ENCODE data around the gene PPP1R9B. TPM values are rescaled to one million over a fixed set of nuclear protein-coding genes. Genes with fewer than 3 reads are reported as not detected.

PPP1R9B gene
- total RNA-seq, 1 experiment from 2014 or later: 9.5 TPM

DNA sequence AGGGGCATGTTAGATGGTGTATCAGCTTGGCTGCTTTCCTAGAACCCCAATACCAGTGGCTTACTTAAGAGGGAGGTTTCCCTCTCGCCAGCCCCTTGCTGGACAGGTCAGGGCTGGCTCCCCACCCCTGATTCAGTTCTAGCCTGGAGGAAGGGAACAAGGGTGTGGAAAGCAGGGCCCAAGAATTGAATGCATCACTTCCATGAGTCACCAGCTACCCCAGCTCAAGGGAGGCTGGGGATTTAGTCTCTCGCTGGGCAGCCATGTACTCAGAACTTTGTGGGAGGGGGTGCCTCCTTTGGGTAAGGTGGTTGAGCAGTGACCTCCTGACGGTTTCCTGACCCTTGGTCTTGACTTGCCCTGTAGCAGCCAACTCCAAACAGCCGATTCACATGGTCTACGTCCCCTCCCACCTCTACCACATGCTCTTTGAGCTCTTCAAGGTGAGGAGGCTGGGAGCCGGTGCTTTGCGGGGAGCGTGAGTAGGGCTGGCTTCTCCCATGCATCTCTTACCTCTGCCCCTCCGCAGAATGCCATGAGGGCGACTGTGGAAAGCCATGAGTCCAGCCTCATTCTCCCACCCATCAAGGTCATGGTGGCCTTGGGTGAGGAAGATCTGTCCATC lies 42.6 kb downstream of the PPP1R9B start:
- DNase-seq (ENCODE audit: low read depth): peak; percentile 52

DNA sequence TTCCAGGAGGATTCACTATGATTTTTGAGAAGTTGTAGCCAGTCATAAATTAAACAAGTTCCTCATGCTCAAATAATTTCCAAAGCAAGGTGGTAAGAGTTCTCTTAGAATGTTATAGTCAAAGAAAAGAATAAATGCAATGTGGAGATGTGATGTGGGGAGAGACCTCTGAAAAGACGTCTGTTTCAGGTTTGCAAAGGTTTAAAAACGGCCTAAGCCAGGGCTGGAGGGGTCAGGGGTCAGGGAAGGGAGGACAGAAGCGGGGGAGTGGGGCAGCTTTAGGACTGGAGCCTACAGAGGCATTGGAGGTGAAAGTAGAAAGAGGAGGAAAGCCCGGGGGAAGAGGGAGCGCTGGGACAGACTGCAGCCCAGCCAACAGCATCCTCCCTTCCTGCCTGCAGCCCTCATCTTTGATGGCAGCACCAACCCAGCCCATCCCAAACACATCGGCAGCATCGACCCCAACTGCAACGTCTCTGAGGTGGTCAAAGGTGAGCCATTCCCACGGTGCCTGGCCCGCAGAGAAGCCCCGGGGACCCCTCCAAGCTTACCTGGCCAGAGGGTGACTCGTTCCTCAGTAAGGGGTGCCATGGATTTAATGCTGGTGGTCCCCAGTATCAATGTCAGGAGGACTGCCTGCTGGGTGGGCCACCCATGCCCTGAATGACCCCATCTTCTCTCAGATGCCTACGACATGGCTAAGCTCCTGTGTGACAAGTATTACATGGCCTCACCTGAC lies 43.9 kb downstream of the PPP1R9B start:
- DNase-seq (ENCODE audit: low read depth): no peak

DNA sequence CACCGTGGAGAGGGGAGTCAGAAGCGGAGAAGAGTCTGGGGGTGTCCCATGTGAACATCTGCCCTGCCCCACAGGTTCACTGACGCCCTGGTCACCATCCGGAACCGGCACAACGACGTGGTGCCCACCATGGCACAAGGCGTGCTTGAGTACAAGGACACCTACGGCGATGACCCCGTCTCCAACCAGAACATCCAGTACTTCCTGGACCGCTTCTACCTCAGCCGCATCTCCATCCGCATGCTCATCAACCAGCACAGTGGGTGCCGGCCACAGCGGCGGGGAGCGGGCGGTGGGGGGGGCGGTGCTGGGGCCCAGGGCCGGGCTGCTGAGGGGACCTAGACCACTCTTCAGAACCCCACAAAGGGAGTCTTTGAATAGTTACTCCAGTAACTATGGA lies 44.7 kb downstream of the PPP1R9B start:
- DNase-seq (ENCODE audit: low read depth): no peak

DNA sequence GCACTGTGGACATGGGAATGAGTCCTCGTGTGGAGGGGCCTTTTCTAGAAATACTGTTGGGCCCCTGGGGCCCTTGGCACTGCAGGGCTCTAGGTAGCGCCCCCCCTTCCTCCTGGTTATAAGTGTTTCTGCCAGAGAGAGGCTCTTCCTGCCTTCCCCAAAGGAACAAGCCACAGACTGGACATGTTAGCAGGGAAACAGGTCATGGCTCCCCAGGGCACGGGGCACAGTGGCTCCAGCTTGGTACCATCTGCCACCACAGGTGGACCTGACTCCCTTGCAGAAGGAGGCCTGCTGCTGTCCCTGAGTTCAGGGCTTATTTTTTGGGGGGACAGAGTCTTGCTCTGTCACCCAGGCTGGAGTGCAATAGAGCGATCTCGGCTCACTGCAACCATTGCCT lies 46.5 kb downstream of the PPP1R9B start:
- DNase-seq (ENCODE audit: low read depth): no peak

DNA sequence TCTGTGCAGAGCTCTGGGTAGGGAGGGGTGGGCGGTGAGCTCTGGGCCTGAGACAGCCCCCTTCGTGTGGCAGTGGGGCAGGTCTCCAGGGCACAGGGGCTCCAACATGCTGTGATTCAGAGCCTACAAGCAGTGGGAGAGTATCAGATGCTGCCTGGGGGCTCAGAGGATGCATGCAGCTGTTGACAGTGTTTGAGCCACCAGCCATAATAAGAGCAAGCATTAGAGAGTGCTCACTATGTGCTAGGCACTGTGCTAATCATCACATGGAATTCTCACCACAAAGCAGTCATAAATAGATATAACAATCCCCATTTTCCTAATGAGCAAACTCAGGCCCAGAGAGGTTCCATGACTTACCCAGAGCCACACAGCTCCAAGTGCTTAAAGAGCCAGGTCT lies 47.2 kb downstream of the PPP1R9B start:
- no peak for DNase-seq (ENCODE audit: low read depth)

DNA sequence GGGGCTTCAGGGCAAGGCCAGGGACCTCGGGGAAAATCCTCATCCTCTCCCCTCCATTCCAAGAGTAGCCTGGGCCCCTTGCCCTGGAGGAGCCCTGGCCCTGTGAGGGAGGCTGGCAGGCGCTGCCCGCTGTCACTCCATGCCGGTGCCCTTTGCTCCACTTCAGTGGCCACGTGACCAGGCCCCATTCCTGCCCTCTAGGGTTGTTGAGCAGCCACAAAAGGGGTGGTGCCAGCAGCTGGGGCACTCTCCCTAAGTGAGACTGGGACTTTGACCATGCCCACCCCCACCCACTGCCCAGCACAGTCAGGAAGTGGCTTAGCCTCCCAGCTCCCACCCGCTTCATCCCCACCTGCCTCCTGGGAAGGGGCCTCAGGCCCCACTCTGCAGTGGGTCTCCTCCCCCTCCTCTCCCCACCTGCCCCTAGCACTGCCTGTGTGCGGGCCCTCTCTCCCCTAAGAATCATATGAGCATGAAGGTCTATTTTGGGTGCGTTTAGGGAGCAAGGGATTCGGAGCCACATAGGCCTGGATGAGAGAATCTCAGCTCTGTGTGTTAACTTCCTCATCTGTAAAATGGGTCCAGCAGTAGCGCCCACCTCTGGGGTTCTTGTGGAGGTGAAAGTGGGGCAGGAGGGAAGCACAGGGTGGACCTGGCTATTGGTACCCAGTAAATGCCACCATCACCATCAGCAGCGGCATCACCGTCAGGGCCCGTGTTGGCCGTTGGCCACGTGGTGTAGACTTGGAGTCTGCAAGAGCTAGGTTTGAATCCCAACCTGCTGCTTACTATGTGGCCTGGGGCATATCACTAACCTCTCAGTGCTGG lies 48.1 kb downstream of the PPP1R9B start:
- DNase-seq (ENCODE audit: low read depth): peak; percentile 23

GRCh38 chr17:50101346-50102163 lies 48.9 kb downstream of the PPP1R9B start:
- no peak for DNase-seq (ENCODE audit: low read depth)

DNA sequence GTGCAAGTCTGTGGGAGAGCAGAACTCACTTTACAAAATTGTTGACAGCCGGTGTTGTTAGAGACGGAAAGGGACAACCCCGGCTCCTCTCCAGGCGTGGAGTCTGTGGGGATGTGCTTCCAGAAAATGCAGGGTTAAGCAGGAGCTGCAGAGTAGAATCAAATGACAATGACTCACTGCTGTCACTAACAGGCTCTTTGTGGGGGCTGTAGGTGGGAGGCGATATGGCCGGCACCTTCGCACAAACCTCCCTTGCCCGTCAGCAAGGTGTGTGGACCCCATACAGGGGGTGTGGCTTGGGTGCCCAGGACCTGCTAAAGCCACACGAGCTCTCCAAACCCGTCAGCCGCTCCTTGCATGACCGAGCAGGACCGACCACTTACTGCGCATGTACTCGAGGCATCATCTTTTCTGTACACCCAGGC lies 49.5 kb downstream of the PPP1R9B start:
- no peak for DNase-seq (ENCODE audit: low read depth)

DNA sequence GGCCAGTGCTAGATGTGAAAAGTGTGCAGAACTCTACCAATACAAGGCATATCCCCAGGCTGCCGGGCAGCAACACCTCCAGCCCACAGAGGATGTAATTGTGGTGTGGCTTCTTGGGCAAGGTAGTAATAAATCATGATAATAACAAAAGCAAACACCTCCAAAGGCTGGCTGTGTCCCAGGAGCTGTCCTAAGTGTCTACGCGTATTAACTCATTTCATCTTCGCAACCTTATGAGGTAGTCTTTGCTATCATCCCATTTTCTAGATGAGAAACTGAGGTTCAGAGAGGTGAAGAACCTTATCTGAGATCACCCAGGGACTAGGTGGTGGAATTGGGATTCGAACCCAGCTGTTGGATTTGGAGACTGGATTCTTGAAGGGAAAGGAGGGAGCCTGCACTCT lies 50.0 kb downstream of the PPP1R9B start:
- no peak for DNase-seq (ENCODE audit: low read depth)

DNA sequence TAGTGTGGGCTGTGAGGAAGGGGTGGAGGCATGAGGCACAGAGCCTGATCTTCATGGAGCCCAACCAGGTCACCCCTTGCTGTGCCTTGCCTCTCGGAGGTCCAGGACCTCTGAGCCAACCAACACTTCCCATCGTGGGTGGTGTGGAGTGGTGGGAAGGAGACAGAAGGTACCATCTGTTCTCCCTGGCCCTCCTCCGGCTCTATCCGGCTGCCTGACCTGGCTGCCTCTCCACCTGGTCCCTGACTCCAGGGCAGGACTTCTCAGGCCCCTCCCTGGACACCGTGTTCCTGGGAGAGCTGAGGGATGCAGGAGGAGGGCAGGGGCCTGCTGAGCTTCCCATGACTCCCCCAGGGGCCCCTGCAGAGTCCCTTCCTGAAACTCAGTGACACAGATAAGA lies 51.5 kb downstream of the PPP1R9B start:
- no peak for DNase-seq (ENCODE audit: low read depth)

- DNase-seq (ENCODE audit: low read depth): no peak
Observed at GRCh38 chr17:50098583-50098982, 51.9 kb downstream of the PPP1R9B start.

GRCh38 chr17:50097926-50098325 lies 52.6 kb downstream of the PPP1R9B start:
- no peak for DNase-seq (ENCODE audit: low read depth)

DNA sequence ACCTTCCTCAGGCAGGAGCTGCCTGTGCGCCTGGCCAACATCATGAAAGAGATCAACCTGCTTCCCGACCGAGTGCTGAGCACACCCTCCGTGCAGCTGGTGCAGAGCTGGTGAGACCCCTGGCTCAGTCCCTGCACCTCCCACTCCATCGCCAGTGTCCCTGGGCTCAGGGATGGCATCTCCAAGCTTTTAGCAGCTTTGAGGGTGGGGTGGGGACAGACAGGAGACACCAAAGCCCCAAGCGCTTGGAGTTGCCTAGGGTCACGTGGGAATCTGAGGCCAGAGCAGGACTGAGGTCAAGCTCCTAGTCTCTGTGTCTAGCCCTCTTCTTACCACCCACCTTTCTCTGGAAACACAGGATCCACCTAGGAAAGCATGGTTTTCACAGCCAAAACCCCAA lies 53.0 kb downstream of the PPP1R9B start:
- DNase-seq (ENCODE audit: low read depth): no peak

DNA sequence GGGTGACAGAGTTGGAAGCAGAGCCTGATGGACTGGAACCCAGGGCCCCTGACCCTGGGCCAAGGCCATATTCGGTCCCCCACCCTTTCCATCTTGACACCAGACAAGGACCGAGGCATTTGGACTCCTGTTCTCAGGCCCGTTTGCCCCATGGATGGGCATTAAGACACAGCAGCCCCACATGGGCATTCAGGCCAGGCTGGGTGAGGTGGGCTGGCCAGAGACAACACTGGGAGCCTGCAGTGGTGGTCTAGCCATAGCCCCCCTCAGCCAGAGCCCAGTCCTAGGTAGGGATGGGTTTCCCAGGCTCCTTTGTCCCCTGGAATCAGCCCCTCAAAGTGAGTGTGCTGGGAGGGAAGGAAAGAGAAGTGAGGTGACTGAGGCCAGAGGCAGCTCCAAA lies 53.7 kb downstream of the PPP1R9B start:
- DNase-seq (ENCODE audit: low read depth): no peak

DNA sequence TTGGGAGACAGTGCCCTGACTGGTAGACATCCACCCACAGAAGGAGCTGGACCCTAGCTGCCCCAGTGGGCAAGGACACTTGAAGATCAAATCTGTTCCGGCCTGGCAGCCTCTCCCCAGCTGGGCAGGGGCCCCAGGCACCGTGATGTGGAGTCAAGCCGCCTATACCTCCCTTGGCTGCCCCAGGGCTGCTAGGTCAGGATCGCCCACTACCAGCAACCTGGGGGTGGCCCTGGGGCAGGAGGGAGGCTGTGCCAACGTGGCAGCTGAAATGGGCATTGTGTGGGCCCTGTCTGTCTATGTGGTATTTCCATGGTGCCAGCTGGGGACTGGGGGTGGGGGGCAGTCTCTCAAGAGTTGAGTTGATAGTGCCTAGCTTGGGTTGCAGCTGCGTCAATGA lies 54.4 kb downstream of the PPP1R9B start:
- no peak for DNase-seq (ENCODE audit: low read depth)

GRCh38 chr17:50095626-50096037 lies 54.8 kb downstream of the PPP1R9B start:
- no peak for DNase-seq (ENCODE audit: low read depth)

DNA sequence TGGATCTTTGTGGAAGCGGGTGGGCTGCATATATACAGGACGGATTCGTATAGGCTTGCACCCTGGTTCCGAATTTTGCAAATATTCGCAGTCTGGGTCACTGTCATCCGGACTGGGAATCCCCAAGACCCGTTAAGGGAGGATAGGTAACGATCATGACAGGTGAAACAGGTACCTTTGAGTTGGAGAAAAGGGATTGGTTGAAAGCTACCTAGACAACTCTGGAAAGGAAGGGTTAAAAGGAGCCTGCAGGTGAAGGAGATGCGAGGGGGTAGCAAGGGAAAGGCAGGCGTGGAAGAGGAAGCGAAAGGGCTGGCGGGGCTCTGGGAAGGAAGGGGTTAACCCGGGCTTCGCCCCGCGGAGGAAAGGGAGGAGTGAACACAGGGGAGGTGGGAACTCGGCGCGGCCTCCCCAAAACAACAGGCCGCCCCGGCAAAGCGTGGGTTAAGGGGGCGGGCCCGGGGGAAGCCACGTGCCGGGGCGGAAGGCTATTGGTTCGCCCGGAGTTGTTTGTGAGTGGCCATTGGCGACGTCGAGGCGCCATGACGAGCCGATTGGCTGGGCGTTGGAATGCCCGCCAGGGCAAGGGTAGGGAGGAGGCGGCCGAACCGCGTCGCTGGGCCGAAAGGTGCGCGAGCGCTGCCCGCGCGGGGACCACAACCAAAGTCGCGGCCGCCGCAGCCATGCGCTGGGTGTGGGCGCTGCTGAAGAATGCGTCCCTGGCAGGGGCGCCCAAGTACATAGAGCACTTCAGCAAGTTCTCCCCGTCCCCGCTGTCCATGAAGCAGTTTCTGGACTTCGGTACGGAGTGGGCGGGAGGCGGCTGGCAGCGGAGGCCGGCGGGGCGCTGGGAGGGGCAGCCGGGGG lies 55.5 kb downstream of the PPP1R9B start, which contains the start of gene PDK2:
Gene PDK2, plus strand, starts transcription at position 599 of the 867 bp plus-strand sequence. Its CDS starts 85 bp downstream, at position 684.
- DNase-seq (ENCODE audit: low read depth): peak; percentile 92

DNA sequence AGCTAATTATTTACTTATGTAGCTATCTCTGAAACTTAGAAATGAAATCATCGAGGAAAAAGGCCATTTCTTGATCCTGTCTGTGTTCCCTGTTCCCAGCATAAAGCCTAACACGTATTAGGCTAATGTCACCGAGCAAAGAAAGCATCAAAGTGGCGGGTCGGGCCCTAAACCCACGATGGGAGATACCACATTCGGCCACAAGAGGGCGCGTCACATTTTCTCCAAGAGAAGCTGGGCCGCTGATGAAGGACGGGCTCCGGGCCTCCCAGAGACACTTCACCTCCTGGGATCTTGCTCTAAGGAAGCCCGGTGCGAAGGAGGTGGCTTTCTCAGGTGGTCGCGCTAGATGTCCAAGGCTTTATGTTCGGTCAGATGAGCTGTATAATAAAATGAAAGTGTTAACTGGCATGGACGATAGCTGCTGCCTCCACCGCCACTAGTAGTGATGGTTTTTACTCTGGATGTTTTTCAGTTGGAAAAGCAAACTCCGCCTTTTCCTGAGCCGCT lies 56.2 kb downstream of the PPP1R9B start:
- DNase-seq (ENCODE audit: low read depth): peak; percentile 78

GRCh38 chr17:50093807-50094206 lies 56.7 kb downstream of the PPP1R9B start:
- DNase-seq (ENCODE audit: low read depth): no peak

DNA sequence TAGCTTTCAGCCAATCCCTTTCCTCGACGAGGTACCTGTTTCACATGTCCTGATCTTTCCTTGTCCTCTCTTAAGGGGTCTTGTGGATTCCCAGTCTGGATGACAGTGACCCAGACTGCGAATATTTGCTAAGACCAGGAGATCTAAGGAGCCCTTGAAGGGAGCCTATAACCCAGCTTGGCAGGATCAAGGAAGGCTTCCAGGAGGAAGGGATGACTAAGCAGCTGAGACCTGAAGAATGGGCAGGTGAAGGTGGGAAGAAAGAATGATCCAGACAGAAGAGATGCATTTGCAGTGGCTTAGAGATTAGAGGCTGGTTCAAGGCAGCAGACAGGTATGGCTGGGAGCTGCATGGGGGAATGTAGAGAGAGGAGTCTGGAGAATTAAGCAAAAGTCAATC lies 57.2 kb downstream of the PPP1R9B start:
- DNase-seq (ENCODE audit: low read depth): no peak

- DNase-seq (ENCODE audit: low read depth): no peak
Observed at GRCh38 chr17:50091918-50092285, 58.6 kb downstream of the PPP1R9B start.

Measured in RPMI7951 (cell line).